GM21717 (cell line): ENCODE measurements around the gene PPT2.

Experiments
- ATAC-seq: cut with Tn5 transposase; IDR thresholded peaks from one replicate; pipeline ENCODE4 v1.9.1; 2021; ENCODE audit warnings: mild to moderate bottlenecking, moderate library complexity; ENCODE audit not compliant: unreplicated experiment

PPT2 gene

GRCh38 chr6:32153564-32154513 lies at the start of gene PPT2:
Gene PPT2 (plus strand): TSS chr6:32154141. CDS start chr6:32154595, 454 bp downstream.
- ATAC-seq: no peak

- no peak for ATAC-seq
Measured at GRCh38 chr6:32105433-32105832, 48.5 kb upstream of the PPT2 start.

- no peak for ATAC-seq
Measured at GRCh38 chr6:32107406-32107805, 46.5 kb upstream of the PPT2 start.

GRCh38 chr6:32108094-32108627 lies 45.8 kb upstream of the PPT2 start:
- no peak for ATAC-seq

DNA sequence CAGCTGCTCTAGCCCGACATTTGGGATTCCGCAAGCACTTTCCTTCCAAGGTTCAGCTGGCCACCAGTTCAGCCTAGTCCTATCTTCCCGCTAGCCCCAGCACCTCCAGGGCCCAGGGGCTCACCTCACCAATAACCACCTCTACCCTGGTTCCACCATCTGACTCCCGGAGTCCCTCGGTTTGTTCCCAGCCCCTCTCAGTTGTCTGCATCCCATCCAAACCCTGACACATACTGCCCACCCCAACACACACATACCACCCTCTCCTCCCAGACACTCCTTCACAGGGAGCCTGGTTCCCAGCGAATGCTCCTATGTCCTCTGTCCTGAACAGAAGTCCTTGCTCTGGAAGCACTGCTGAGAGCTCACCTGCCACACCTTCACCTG lies 45.2 kb upstream of the PPT2 start:
- ATAC-seq: no peak

- ATAC-seq: no peak
Measured at GRCh38 chr6:32109114-32109764, 44.7 kb upstream of the PPT2 start, which contains the start of gene TNXB. Gene TNXB (minus strand): TSS chr6:32109338. CDS start chr6:32098198, 11,140 bp downstream.

- ATAC-seq: no peak
Measured at GRCh38 chr6:32109765-32110160, 44.2 kb upstream of the PPT2 start.

- ATAC-seq: no peak
Measured at GRCh38 chr6:32110632-32111031, 43.3 kb upstream of the PPT2 start.

GRCh38 chr6:32111424-32112066 lies 42.4 kb upstream of the PPT2 start:
- ATAC-seq: no peak

DNA sequence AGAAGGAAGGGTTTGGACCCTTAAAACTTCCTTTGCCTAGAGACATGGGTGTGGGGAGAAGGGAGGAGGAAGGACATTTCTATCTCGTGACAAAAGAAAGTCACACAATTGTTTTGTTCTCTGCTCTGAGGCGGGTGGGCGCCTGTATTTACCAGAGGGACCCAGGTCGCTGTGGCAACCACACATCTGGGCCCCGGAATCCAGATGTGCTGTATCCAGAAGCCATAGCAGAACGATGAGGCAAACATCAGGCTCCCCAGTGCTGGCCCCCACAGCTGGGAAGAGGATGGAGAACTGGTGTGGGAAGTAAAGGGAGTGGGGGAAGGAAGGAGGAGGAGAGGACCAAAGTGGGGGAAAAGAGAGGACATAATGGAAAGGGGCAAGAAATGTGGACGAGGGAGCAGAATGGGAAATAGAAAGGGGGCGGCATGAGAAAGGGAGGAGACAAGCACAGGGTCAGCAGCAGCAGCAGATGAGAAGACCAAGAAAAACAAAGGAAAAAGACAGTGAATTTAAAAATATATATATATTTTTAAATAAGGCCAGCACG lies 41.4 kb upstream of the PPT2 start:
- no peak for ATAC-seq

DNA sequence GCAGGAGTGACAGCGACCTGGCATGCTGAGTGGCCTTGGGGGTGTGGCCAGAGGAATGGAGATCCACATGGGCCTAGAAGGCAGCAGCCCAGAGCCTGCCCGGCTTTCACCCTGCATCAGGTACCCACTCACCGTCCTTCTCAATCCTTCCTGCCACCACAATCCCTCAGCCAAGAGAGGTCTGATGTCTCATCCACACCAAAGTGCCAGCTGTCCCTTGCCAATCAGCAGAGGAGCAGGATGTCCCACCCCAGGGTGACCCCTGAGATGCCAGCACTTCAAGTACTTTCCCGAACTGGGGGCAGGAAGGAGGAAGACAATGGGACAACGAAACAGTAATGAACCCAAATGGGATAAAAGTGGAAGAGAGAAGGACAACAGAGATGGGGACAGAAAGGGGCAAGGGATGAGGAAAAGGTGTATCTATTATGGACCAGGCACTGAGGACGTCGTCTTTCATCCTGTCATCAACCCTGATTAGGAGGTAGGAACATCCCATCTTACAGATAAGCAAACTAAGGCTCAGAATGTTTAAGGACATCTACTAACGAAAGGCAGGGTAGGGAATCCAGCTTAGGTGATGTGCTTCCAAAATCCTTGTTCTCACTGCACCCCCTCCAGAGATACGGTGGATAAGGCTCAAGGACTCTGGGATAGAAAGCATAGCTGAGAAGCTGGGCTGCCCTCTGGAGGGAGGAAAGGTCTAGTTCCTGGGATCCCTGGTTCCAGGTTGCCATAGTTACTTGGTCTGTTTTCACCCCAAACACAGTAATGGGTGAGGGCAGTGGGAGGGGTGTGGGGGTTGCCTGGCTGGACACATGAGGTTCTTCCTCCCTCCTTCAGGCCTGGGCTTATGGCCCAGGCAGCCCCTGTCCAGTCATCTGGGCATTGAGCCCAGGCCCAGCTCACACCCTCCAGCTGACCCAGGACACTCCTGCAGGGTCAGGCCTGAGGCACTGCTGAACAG lies 40.3 kb upstream of the PPT2 start:
- no peak for ATAC-seq

DNA sequence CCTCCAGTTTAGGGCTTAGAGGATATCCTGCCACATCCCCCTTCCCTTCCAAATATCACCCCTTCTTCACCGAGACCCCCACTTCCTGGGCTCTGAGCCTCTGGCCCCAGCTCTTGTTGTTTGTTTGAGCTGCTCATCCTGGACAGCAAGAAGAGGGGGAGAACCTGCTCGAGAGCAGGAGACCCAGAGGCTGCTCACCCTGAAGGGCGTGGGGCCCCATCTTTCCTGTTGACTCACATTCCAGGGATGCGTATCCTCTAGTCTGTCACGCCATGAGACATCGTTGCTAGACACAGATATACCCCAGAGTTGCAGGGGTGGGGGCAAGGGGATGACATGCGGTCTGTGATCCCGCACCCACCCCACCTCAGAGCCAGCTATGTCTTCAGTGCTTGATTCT lies 39.1 kb upstream of the PPT2 start:
- ATAC-seq: no peak

- no peak for ATAC-seq
Measured at GRCh38 chr6:32115623-32116022, 38.3 kb upstream of the PPT2 start.

DNA sequence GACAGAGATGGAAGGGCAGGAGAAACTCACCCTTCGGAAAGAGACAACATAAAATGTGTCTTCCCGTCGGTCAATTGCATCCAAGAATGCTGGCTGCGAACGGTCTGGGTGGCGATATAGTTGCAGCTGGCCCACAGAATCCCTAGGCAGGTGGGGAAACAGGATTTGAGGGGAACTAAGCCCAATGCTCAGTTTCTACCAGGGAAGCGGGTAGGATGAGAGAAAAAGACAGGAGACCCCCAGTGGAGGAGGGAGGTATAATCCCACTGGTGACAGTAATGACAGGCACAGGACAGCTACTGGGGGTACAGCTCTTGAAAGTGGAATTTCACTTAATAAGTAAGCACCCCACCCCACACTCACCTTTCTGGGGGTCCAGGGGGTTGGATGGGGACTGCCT lies 37.3 kb upstream of the PPT2 start:
- no peak for ATAC-seq

DNA sequence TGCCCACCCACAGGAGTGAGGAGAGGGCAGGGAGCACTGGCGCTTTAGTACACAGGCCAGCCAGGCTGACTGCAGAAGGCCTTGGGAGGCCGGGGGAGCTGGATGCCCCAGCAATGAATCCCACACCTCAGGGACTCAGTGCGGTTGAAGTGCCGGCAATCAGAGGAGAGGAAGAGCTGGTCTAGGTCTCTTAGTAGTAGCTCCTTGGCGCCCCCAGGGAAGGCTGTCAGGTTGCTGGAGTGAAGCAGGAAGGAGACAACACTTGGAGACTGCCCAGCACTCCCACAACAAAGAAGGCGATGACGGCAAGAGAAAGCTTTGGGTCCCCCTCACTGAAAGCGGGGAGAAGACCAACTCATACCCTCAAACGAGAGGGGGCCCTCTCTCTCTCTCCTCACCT lies 36.5 kb upstream of the PPT2 start:
- ATAC-seq: no peak

DNA sequence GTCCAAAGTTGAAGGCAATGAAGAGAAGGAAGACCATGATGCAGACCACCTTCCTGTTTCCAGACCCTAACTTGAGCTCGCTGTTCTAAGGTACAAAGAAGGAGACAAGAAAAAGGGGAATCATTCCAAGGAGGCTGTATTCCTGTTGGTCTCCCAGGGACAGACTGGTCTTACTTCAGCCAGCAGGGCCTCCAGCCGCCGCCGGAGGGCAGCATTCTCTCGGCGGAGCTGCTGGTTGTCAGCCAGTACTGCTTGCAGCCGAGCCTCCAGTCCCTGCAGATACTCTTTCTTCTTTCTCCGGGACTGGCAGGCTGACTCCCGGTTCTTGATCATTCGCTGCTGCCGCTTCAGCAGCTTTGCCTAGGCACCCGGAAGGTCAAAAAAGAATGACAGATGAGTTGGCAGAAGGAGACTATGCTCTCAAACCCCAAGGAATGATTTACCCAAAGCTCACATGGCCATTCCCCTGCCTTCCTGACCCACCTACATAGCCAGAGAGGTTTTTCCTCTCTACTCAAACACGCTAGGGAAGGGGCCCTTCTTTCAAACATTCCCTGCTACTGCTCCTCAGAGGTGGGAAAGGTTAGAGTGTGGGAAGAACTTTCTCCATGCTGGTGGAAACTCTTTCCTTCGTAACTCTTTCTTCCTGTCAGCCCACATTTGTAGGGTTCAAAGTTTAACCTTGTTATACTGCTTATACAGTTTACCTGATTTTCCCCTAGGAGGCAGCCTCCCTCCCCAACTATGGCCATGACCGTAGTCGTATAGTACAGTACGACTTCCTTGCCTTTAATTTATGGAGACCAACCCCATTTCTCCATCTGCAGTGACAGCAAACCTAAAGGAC lies 34.9 kb upstream of the PPT2 start:
- ATAC-seq: no peak

DNA sequence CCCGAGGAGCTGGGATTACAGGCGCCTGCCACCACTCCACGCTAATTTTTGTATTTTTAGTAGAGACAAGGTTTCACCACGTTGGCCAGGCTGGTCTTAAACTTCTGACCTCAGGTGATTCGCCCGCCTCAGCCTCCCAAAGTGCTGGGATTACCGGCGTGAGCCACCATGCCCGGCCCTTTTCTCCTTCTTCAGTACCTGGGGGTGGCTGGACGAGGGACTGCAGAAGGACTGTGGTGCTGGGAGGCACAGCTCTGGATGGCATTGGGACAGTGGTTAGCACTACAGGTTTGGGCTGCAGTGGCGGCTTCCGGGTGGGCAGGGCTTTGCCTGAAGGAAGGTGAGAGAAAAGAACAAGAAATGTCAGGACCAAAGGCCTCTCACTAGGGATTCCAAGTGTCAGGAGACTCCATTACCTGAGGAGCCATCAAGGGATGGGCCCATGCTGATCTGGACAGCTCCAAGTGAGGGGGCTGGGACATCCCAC lies 33.3 kb upstream of the PPT2 start:
- no peak for ATAC-seq

GRCh38 chr6:32123681-32124080 lies 30.3 kb upstream of the PPT2 start:
- ATAC-seq: no peak

GRCh38 chr6:32126880-32127279 lies 27.1 kb upstream of the PPT2 start:
- no peak for ATAC-seq
